GM12892 (cell line): Measurements from ENCODE around the gene OPA3.

Source experiments
- POLR2A ChIP-seq: IDR thresholded peaks from 2 replicates; pipeline ENCODE4 v1.6.1; 2011; ENCODE audit warnings: low read depth, low read length, control low read depth
- POLR2AphosphoS5 ChIP-seq: IDR thresholded peaks from 2 replicates; pipeline ENCODE4 v1.6.1; 2011; ENCODE audit warnings: low read depth, low read length, control low read depth

DNA sequence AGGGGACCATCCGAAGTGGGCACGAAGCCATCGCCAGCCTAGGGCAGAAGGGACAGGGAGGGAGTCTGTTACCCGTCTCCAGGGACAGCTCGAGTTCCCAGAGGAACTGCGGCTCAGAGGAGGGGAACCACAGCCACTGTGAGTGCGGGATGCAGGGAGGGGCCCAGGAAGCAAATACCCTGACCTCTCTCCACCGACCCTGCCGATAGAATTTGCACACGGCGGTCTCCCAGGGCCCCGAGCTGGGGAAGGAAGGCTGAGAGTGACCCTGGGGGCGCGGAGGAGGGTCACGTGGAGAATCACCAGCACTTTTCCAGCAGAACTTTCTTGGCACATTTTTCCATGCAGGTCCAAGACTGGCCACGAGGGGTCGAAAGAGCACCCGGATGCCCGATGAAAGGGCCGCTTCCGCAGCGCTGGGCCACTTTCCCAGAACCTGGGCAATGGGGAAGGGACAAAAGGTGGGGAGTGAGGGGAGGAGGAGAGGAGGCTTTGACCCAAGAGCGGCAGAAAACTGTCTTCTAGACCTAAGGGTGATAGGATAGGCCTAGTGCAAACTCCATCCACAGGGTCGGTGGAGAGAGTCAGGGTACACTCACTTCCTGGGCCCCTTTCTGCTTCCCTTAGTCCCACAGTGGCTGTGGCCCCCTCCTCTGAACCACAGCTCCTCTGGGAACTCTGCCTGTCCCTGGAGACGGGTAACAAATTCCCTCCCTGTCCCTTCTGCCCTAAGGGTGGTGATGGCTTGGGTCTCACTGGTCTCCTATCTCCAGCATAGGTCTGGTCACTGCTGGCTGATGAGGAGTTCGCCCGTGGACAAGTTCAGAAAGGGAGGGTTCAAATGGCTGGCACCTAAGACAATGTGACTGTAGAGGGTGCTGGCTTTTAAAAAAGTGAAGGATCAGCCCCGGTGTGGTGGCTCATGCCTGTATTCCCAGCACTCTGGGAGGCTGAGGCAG lies 22.7 kb upstream of the OPA3 start:
- TF ChIP-seq POLR2A = peak; percentile 40; the same call in 1 of the 2 replicates
- TF ChIP-seq POLR2AphosphoS5 = no peak; the same call in 1 of the 2 replicates
